GM12878 (cell line): ENCODE measurements around the gene GOLGA6L7.

ENCODE experiments used
- ATF2 ChIP-seq: IDR thresholded peaks from 2 replicates; pipeline ENCODE4 v1.6.1; 2012; ENCODE audit warnings: low read length, inconsistent platforms
- CBX5 ChIP-seq: sonication (generic); IDR thresholded peaks from 2 replicates; pipeline ENCODE4 v1.6.1; 2016; ENCODE audit warnings: low read depth, moderate library complexity, mild to moderate bottlenecking, inconsistent platforms
- CHD1 ChIP-seq: IDR thresholded peaks from 2 replicates; pipeline ENCODE4 v1.6.1; 2012; ENCODE audit warnings: low read depth, low read length, improper control_type of control experiment
- CTCF ChIP-seq, 3 experiments: IDR thresholded peaks in 2 of 3; conservative IDR thresholded peaks in 1 of 3; 2 replicates each; pipeline ENCODE4 v1.5.1; 2011; ENCODE audit warnings: low read depth in 3 of 3, low read length in 3 of 3, mild to moderate bottlenecking in 3 of 3, control low read depth in 2 of 3, moderate library complexity in 2 of 3, inconsistent platforms in 1 of 3, mixed read lengths in 1 of 3; ENCODE audit not compliant: control insufficient read depth in 2 of 3, insufficient read depth in 1 of 3; ENCODE audit errors: extremely low read depth in 1 of 3
- EZH2 ChIP-seq: IDR thresholded peaks from 2 replicates; pipeline ENCODE4 v1.6.1; 2012; ENCODE audit warnings: low read depth, mild to moderate bottlenecking, control low read depth, inconsistent platforms, low read length, borderline replicate concordance; ENCODE audit not compliant: control insufficient read depth
- FOXM1 ChIP-seq: IDR thresholded peaks from 2 replicates; pipeline ENCODE4 v1.6.1; 2012; ENCODE audit warnings: low read depth, mild to moderate bottlenecking, inconsistent platforms, low read length, moderate library complexity
- GABPA ChIP-seq: IDR thresholded peaks from 2 replicates; pipeline ENCODE4 v1.6.1; 2014; ENCODE audit warnings: antibody characterized with exemption, low read depth, mild to moderate bottlenecking, inconsistent platforms
- POLR2AphosphoS5 ChIP-seq: IDR thresholded peaks from 2 replicates; pipeline ENCODE4 v1.6.1; 2011; ENCODE audit warnings: mild to moderate bottlenecking, low read length, inconsistent platforms
- SP1 ChIP-seq: IDR thresholded peaks from one replicate; pipeline ENCODE4 v1.6.1; 2011; ENCODE audit warnings: low read depth, low read length
- ZBTB11 ChIP-seq: fragments of 450-650 bp; formaldehyde crosslinking; IDR thresholded peaks from 2 replicates; pipeline ENCODE4 v1.5.0; 2022; ENCODE audit warnings: mild to moderate bottlenecking, missing genetic modification characterization
- ZNF384 ChIP-seq: IDR thresholded peaks from 2 replicates; pipeline ENCODE4 v1.6.1; 2012; ENCODE audit warnings: low read depth, mild to moderate bottlenecking, low read length, improper control_type of control experiment, borderline replicate concordance

GRCh38 chr15:28880680-28881079, 32.2 kb upstream of the GOLGA6L7 start:
- no peak for TF ChIP-seq ZNF384
- no peak for TF ChIP-seq CTCF (IDR thresholded peaks at IDR 0.05 in 2 of 3, conservative IDR thresholded peaks at IDR 0.05 in 1 of 3; ENCODE audit: control insufficient read depth in 2 of 3, extremely low read depth in 1 of 3, insufficient read depth in 1 of 3, low read depth in 3 of 3, low read length in 3 of 3)
- TF ChIP-seq GABPA, result no peak
- TF ChIP-seq CBX5, result no peak
- no peak for TF ChIP-seq EZH2
- no peak for TF ChIP-seq ZBTB11 (CRISPR knock-in tag)
- no peak for TF ChIP-seq SP1
- TF ChIP-seq POLR2AphosphoS5, result no peak
- TF ChIP-seq ATF2, result no peak
- TF ChIP-seq FOXM1, result no peak
- TF ChIP-seq CHD1, result no peak
